GM19239 (cell line): Measurements from ENCODE around the gene PPFIA2.

ENCODE experiments used
- DNase-seq: peaks from one replicate; pipeline ENCODE4 v3.0.0; 2011; ENCODE audit warnings: low spot score; ENCODE audit not compliant: insufficient read length
- FAIRE-seq: peaks from 2 replicates; lab custom pipeline; 2011; peaks lifted over from hg19 to GRCh38; lab: Jason Lieb, UNC

PPFIA2 gene

DNA sequence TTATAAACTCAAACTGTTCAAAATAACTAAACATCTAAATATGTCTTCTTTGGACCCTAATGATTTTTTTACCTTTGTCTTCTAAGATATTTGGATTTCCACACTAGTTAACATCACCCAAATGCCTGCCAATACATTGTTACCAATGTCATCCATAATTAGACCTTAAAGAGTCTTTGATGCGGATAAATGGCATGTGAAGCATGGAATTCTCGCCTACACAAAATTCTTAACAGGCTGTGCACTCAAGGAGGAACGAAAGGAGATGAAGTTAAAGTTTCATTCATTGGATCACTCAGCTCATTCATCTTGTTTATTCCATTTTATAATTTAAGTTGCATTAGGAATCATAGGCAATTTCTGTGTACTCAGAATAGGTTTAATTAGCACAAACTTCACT lies 461.5 kb downstream of the PPFIA2 start:
- DNase-seq (no peak), FAIRE-seq (no peak)

DNA sequence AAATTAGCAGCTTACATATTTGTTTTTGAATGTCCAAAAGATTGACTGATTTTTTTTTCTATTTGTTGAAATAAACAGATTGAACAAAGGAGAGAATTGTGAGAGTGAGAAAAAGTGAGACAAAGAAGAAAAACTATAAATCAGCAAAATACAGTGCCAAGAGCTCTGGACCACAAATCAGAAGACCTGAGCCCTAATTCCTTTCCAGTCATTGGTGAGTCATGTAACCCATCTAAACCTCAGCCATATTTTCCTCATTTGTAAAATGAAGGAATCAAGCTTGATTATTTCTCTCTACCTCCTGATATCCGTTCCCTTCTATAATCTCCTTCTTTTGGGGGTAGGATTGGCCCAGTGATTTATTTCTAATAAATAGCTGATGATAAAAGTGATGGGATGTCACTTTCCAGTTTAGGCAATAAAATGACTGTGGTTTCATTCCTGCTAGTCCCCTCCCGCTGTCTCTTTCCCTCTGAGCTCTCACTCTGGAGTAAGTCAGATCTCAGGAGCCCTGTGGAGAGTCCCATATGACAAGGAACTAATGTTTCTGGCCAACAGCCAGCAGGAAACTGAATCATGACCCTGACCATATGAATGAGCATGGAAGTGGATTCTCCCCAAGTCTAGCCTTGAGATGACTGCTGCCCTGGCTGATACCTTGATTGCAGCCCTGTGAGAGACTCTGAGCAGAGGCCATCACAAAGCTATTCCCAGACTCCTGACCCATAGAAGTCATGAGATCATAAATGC lies 462.4 kb downstream of the PPFIA2 start:
- no peak for DNase-seq
- FAIRE-seq, result no peak

DNA sequence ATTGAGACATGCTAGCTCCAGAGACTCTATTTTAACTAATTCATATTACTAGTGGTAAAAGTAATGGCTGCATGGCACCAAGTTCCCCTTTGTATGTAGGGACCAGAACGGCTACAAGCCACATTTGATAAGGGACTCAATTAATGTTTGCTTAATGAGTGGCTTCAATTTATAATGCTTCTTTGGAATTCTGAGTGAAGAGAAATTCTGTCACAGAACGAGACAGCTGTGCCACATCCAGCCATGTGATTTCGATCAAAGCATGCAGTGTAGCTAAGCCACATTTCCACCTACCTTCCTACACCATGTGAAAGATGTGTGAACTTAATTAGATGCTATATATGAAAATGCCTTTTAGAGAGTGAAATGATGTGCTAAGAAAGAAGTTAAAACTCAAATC lies 463.9 kb downstream of the PPFIA2 start:
- no peak for DNase-seq
- FAIRE-seq, result no peak

DNA sequence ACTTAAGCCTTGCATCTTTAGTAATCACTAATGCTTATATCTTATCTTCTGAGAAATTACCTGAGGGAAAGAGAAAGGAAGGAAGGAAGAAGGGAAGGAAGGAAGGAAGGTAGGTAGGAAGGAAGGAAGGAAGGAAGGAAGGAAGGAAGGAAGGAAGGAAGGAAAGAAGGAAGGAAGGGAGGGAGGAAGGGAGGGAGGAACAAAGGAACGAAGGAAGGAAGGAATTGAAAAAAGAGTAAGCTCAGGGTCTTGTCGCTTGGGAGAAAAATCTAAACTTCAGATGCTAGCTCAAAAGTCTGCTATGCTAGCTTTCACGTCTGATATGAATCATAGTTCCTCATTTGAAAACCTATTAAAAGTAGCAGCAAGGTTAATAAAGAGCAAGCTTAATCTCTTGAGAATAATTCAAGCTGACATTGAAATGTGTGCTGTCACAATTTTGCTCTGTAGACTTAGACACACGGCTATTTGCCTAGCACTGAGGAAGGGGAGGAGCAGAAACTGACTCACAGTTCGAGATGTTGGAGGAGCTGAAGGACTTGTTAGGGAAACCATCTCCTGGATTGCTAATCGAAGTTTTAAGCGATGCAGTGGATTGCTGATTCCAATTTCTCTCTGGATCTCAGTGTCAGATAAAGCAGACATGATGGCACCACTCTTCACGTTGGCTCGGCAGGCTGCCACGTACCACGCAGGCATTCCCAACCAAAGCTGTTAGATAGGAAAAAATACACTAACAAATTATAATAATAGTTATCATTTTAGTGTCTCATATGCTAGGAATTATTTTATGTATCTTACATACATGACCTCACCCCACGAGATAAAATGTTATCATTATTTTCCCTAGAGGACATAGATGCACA lies 464.6 kb downstream of the PPFIA2 start:
- FAIRE-seq, result no peak
- no peak for DNase-seq

DNA sequence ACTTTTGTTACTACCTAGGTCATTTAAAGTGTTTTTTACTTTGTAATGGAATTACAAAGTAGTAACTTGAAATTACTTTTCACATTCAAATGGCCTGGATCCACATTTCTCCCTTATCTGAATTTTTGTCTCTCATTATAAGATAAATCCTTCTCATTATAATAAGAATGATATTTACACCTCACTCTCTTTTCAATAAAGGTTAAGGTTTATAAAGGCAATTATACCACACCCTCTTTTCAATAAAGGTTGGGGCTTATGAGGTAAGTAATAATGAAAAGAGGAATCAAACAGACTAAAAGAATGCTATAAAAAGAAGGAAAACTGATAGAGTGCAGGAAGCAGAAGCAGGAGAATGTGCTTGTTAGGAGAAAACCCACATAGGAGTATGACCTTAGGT lies 470.5 kb downstream of the PPFIA2 start:
- DNase-seq, result no peak
- no peak for FAIRE-seq

DNA sequence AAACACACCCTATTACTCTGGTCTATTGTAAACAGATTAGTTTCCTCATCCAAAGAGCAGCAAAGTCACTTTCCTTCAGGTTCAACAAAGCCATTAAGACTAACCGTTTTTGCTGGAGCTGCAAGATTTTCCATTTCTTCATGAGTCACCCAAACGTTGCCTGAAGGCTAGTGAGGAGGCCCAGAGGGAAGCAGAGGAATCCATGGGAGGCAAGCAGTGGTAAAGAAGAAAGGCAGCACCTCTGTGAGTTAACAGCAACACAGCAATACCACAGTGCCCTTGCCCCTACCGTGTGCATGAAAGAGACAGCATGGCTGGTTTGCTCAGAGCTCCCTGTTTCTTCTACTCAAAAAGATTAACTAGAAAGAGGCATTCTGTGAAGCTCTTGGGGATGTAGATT lies 475.0 kb downstream of the PPFIA2 start:
- DNase-seq, result no peak
- no peak for FAIRE-seq

DNA sequence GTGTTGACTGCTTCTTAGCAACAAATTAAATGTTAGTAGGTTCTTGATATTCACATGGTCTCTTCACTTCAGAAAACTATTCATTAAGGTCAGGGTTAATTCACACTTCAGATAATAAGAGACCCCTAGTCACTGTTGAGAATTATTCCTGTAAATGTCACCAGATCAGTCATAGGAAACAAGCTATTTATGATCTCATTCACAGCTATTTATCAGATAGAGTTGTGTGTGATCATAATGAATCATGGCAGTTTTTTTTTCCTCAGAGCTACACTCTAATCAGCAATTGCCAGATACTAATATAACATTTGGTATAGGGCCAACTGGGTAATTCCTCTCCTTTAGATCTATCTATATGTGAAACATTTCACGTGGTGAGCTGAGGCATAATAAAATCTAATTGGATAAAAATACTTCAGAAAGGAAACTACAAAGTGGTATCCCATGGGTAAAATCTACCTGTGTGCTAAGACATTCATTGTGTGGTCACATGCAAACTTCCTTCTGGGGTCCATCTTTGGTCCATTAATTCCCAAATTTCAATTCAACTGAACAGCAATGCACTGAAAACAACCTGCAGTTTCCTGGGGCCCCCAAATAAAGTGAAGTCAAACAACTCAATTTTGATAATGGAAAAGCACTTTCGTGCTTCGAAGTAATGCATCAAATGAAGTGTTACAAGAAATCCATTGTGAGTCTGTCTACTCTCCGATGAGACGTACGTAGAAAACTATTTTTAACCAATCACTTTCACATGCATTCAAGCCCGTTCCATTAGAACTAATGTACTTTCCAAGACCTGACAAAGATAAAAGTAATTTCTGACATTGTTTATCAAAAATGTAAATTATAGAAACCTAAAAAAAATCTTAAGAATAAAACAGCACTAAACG lies 484.3 kb downstream of the PPFIA2 start:
- FAIRE-seq, result no peak
- DNase-seq, result no peak

DNA sequence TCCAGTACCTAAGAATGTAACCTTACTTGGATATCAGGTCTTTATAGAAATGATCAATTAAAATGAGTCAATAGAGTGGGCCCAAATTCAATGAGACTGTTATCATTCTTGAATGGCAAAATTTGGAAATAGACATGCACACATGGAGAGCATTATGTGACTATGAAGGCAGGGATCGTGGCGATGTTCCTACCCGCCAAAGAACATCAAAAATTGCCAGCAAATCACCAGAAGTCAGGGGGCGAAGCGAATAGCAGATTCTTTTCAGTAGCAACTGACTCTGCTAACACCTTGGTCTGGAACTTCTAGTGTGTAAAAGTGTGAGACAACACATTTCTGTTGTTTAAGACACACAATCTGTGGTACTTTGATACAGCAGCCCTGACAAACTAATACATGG lies 488.8 kb downstream of the PPFIA2 start:
- DNase-seq (no peak), FAIRE-seq (no peak)

DNA sequence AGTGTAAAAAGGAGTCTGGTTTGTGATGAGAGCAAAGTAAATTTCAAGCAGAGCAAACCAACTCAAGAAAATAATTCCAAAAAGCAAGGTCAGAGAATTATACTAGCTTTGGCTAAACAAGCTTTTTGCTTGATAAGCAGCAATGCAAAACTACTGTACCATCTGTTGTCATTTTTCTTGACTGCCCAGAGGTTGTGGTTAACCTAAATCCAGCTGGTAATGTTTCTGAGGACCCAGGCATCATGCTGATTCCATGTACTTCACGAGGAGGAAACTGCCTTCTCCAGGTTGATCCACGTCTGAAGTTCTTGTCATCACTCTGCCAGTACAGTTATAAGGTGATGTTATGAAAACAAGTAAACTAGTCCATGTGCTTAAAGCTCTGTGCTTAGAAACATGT lies 496.1 kb downstream of the PPFIA2 start:
- FAIRE-seq (no peak), DNase-seq (no peak)

DNA sequence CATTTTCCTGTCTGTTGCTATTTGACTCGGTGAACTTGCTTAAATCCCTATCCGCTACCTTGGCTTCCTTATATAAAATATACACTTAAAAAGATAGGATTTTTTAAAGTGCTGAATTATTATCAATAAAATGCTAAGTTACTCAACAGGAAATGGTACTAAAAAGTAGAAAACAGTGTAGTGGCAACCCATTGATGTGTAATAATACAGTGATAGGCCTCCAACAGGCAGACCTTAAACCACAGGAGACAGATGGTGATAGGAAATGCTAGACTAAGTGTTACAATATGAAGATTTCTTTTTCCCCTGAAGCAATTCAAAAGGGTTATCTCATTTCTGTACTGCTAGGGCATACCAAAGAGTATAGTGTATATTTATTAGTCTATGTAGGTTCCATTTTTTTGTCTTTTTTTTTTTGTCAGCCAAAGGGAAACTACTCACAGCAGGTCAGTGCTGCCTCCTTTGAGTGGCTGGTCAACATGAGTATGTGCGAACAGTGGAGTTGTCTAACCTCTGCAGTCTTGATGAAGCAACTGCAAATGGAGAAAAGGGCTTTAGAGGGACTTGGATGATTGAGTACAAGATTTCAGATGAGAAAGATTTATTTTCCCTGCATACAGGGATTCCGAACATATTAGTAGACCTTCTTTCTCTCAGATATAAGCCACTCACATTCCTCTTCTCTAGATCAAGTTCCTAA lies 497.5 kb downstream of the PPFIA2 start:
- FAIRE-seq (no peak), DNase-seq (no peak)

DNA sequence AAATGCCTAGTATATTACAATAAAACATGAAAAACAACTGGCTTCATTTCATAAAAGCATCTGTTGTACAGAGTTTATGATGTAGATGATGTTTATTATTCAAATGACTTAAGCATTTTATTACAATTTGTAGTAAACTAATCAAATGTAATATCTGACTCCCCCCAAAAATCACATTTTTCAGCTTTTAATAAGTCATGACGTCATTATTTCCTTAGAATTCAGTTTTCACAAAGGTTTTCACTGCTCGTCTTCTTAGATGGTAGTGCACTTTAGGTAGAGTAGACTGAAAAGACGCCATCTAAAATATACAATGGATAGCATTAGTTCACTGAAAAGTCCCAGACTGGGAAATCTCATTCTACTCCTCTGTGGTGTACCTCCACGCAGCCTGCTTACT lies 499.8 kb downstream of the PPFIA2 start:
- FAIRE-seq (no peak), DNase-seq (no peak)

DNA sequence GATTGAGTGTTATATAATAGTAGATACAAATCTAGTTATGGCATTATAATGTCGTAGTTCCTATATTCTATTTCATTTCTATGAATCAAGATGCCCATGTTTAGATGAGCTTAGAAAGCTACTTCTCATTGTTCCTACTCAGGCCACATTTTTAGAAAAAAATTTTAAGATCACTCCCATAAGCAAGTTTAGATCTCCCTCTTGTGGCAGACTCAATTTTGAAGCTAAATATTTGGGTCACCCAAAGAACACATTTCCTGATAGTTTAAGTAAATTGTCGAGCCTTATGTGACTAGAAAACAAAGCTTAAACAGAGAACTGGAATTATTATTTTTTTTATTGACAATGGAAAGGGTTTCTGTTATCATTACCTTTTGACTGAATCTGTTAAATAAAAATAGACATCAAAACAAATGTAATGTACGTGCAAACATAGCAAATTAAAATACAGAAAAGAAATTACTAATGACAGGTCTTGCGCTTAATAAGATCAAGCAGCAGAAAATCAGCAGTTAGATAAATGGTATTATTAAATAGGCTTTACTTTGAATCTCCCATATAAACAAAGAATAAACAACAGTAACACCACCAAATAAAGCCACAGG lies 501.1 kb downstream of the PPFIA2 start:
- FAIRE-seq, result no peak

DNA sequence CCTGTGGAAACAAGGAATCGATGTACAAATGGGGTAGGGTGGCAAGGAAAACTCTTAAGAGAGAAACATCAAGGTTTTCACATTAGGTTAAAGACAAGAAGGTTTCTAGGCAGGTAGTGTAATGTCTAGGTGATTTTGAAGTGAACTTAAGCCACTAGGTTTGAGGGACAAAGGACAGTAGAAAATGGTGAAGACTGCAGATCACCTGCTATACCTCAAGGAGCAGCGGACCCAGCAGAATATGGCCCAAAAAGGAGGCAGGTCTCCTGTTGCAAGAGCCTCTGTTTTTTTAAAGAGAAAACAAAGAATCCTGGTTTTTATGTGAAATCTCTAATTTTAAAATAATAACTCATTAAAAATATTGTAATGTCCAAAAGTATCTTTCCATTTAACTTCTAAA lies 503.2 kb downstream of the PPFIA2 start:
- DNase-seq (no peak), FAIRE-seq (no peak)

More for the DNA sequence above, 501.1 kb downstream of the PPFIA2 start:
- no peak for DNase-seq

DNA sequence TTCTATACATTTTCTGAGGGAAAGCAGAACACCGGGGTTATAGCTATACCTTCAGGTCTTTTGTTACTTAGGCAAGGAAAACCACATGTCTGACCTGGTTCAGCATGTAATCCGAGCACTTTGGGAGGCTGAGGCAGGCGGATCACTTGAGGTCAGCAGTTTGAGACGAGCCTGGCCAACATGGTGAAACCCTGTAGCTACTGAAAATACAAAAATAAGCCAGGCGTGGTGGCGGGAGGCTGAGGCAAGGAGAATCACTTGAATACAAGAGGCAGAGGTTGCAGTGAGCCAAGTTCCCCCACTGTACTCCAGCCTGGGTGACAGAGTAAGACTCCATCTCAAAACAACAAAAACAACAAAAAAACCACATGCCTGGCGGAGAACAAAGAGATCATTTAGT lies 503.7 kb downstream of the PPFIA2 start:
- FAIRE-seq, result no peak
- no peak for DNase-seq

DNA sequence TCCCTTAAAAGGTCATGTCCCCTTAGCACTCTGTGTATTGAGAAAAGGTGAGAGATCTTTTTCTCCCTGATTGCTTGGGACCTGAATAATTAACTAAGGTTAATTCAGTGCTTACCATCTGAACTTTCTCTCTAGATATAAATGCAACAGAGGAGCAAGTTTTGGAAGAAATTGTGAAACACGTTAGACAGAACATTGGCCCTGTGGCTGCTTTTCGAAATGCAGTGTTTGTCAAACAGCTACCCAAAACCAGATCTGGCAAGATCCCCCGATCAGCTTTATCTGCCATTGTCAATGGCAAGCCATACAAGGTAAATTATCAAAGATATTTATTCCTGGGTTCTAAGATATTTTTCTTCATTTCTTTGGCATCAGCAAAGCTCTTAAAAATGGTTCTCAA lies 505.8 kb downstream of the PPFIA2 start:
- DNase-seq, result no peak
- no peak for FAIRE-seq

DNA sequence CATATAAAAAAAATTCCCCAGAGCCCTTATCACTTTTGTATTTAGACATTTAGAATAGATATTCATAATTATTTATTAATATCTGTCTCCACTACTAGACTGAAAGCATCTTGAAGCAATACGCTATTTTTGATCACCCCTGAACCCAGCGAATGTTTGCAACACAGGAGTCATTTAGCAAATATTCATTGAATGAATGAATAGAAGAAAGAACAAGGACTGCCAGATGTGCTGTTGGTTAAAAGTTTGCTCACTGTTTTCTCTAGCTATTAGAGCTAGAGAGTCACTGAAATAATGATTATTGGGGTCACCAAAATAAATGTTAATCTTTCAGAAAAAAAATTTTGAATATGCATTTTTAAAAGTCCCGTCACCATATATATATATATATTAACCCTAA lies 506.9 kb downstream of the PPFIA2 start:
- no peak for FAIRE-seq
- DNase-seq, result no peak

DNA sequence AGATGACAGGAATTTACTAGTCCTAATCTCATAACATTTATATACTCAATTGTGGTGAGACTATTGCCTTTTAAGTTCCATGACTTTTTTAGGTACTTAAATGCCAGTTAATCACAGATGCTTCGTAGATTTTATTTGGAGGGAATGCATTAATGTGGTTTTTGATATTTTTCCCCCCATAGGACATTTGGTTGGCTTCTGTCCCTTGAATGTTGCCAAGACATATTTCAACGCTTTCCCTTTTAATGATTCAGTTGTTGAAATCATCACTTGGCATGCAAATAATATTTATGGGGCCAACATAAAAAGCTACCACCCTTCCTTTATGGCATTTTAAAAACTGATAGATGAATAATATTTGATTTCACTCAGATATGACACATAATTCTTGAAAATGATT lies 509.2 kb downstream of the PPFIA2 start:
- DNase-seq (no peak), FAIRE-seq (no peak)

DNA sequence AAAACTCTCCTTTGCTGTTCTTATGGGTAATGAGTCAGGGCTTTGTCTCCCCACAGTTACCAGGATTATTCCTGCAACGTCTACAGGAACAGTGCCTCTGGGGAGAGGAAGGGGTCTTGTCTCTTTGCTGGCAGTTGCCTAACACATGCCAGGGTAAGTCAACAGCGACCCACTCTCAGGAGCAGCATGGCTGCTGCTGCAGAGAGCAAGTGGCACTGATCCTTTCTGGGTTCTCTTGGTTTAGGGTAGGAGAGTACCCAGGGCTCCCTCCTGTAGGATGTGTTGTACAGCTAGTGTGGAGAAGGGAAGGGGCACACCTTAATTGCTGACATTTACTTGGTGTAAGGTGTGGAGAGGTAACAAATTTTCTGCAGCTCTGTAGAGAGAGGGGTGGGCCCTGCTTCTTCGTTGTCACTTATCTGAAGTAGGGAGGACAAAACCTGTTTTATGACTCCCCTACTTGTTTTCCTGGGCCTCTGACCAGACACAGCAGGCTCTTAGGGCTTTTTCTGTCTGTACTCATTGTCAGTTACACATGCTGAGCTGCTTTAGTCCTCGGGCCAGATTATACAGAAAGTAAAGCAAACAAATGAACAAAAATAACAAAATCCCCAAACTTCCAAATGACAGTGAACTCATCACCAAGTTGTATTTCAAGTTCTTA lies 513.1 kb downstream of the PPFIA2 start:
- no peak for DNase-seq

DNA sequence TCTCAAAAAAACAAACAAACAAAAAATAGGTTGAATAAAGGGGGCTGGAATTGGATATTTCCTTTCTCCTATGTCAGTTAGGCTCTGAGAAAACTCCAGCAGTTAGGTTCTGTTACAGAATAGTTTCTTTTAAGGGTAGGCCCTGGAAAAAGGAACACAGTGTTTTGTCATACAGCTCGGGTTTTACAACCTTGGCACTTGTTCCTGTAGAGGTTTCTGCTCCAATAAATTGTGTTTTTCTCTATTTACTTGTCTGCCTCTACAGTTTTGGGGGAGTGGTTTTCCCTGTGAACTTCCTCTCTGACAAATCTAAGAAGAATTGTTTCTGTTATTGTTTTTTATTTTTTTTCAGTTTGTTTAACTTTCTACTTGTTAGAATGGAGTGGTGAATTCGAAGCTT lies 513.7 kb downstream of the PPFIA2 start:
- FAIRE-seq (no peak), DNase-seq (no peak)

More for the DNA sequence above, 513.1 kb downstream of the PPFIA2 start:
- no peak for FAIRE-seq
